Measurements from ENCODE around the gene TNFRSF18.

GRCh38 chr1:1227386-1227785 is 21.0 kb upstream of the TNFRSF18 start:
- TF ChIP-seq, protein P1, sequence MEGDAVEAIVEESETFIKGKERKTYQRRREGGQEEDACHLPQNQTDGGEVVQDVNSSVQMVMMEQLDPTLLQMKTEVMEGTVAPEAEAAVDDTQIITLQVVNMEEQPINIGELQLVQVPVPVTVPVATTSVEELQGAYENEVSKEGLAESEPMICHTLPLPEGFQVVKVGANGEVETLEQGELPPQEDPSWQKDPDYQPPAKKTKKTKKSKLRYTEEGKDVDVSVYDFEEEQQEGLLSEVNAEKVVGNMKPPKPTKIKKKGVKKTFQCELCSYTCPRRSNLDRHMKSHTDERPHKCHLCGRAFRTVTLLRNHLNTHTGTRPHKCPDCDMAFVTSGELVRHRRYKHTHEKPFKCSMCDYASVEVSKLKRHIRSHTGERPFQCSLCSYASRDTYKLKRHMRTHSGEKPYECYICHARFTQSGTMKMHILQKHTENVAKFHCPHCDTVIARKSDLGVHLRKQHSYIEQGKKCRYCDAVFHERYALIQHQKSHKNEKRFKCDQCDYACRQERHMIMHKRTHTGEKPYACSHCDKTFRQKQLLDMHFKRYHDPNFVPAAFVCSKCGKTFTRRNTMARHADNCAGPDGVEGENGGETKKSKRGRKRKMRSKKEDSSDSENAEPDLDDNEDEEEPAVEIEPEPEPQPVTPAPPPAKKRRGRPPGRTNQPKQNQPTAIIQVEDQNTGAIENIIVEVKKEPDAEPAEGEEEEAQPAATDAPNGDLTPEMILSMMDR (IDR thresholded peaks at IDR 0.05 in 2 of 3, conservative IDR thresholded peaks at IDR 0.05 in 1 of 3; ENCODE audit: control insufficient read depth in 2 of 3, extremely low read depth in 1 of 3, insufficient read depth in 1 of 3, low read depth in 3 of 3, low read length in 3 of 3) = no peak
- TF ChIP-seq, protein P2, sequence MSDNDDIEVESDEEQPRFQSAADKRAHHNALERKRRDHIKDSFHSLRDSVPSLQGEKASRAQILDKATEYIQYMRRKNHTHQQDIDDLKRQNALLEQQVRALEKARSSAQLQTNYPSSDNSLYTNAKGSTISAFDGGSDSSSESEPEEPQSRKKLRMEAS (IDR thresholded peaks at IDR 0.05; ENCODE audit: low read depth, low read length) = no peak
- no peak for TF ChIP-seq TARDBP (IDR thresholded peaks at IDR 0.05; ENCODE audit: borderline replicate concordance)
- TF ChIP-seq, protein P3, sequence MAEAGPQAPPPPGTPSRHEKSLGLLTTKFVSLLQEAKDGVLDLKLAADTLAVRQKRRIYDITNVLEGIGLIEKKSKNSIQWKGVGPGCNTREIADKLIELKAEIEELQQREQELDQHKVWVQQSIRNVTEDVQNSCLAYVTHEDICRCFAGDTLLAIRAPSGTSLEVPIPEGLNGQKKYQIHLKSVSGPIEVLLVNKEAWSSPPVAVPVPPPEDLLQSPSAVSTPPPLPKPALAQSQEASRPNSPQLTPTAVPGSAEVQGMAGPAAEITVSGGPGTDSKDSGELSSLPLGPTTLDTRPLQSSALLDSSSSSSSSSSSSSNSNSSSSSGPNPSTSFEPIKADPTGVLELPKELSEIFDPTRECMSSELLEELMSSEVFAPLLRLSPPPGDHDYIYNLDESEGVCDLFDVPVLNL (IDR thresholded peaks at IDR 0.05; ENCODE audit: low read depth, low read length) = no peak
